H54 (cell line): ENCODE data around the gene SLC48A1.

ENCODE experiments used
- DNase-seq: peaks from one replicate; pipeline ENCODE4 v3.0.0; 2011; ENCODE audit warnings: low spot score, mixed read lengths; ENCODE audit not compliant: insufficient read length
- FAIRE-seq: peaks from 3 replicates; lab custom pipeline; 2011; peaks lifted over from hg19 to GRCh38; lab: Jason Lieb, UNC
- POLR2A ChIP-seq: IDR thresholded peaks from 2 replicates; pipeline ENCODE4 v1.6.1; 2011; ENCODE audit warnings: low read depth, mild to moderate bottlenecking, low read length

The SLC48A1 gene

DNA sequence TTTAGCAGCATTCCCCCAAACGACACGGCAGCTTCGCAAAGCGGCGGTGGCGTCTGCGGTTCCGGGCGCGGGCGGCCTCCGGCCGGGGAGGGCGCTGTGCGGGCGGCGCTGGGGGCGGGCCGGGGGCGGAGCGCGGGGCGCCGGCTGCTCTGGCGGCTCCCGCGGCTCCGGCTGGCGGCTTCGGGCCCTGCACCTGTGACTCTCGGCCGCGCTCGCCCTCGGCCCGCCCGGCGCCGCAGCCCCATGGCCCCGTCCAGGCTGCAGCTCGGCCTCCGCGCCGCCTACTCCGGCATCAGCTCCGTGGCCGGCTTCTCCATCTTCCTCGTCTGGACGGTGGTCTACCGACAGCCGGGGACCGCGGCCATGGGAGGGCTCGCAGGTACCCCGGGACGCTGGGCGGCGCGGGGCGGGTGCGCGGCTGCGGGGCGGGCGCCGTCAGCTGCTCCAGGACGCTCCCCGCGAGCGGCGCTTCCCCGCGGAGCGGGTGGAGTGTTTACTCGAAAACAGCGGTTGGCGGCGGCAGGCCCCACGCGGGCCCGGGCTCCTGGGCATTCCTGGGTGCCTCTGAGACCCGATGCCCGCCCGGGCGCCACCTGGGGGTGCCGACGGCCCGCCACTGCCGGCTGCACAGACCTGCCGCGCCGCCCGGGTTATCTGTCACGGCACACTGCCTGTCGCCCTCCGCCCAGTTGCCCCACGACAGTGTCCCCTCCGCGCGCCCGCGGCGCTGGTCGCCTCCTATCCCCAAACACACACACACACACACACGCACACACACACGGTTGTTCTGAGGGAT, at the start of gene SLC48A1:
Gene SLC48A1, plus strand, starts transcription at position 177 of the 796 bp plus-strand sequence. Its CDS starts 67 bp downstream, at position 244.
- peak; percentile 19; the same call in 1 of the 2 replicates for TF ChIP-seq POLR2A
- peak; percentile 84 for DNase-seq
- no peak for FAIRE-seq

DNA sequence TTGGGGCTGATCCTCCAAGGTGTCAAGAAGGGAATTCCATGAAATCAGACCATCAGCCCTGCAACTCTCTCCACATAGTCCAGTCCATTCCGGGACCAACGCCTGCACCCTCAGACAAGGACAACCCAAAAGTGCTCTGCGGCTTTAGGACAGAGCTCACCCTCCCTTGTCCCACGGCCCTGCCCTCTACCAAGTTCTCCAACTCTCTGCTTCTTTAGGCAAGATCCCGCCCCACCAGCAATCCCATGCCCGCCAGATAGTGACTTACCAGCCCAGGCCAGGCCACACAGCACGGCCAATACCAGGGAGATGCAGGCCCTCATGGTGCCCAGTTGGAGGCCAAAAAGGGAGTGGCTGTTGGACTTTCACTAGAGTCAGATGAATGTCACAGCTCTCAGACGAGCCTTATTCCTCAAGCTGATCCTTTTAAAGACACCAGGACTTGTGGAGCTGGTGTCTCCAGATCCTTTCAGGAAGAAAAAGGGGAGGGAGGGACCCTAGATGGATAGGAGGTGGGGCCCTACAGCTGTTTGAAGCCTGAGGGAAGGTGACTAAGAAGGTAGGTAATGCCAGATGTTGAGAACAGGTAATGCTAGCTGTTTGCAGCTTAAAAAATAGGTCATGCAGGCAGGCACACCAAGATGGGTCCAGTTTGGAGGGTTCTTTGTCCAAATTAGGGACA, 47.8 kb upstream of the SLC48A1 start, which contains the start of gene ENDOU:
Gene ENDOU, minus strand, starts transcription at position 400 of the 682 bp plus-strand sequence. Its CDS starts 77 bp downstream, at position 323.
- no peak for DNase-seq
- FAIRE-seq, result no peak
- no peak for TF ChIP-seq POLR2A

DNA sequence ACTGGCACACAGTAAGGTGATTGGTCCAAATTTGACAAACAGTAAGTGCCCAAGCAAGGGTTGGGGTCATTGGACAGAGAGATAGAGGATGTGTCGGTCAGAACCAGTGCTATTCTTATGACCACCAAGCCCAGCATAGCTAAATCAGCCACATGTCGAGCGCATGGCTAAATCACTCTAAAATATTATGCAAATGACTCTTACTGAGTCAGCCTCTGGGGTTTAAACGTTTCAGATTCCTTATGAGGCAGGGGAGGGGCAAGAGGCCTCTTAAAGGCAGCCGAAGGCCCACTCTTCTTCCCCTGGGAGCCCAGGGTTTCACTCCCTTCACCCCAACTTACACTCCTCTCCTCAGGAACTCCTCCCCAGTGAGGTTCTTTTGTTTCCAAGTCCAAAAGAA, 47.1 kb upstream of the SLC48A1 start:
- DNase-seq (no peak), FAIRE-seq (no peak)
- TF ChIP-seq POLR2A, result no peak

DNA sequence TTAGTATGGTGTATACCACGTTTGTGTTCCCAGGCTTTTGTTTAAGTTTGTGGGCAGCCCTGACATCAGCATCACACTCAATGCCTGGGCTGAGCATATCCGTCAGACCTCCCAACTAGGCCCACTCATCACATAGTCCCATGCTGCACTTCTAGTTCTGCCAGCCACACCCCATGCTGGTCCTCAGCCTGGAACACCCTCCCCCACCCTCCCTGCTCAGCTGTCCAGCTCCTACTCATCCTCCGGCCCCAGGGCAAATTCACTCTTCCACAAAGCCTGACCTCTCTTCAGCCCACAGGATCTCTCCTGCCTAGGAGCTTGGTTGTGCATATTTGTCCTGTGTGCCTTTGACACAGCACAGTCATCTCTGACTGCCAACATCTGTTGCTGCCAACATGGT, 43.8 kb upstream of the SLC48A1 start:
- FAIRE-seq, result no peak

DNA sequence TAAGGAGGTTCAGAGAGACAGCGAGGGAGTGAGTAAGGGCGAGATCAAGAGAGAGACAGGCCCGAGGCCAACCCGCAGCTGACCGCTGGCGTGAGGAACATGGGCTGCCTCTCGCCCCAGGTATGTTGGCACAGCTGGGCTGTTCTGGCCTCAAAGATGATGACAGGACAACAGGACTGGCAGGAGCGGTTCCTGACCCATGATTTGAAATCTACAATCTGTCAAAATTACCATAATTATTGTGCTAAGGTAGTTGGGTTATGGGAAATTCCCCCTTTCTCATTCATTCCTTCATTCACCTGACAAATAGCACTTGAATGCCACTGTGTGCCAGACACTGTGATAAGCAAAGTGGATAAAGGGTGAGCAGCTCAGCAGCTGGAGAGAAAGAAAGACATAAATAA, 42.7 kb upstream of the SLC48A1 start:
- FAIRE-seq (no peak), DNase-seq (no peak)
- TF ChIP-seq POLR2A, result no peak

More for the DNA sequence above, 43.8 kb upstream of the SLC48A1 start:
- no peak for TF ChIP-seq POLR2A
- DNase-seq, result no peak

DNA sequence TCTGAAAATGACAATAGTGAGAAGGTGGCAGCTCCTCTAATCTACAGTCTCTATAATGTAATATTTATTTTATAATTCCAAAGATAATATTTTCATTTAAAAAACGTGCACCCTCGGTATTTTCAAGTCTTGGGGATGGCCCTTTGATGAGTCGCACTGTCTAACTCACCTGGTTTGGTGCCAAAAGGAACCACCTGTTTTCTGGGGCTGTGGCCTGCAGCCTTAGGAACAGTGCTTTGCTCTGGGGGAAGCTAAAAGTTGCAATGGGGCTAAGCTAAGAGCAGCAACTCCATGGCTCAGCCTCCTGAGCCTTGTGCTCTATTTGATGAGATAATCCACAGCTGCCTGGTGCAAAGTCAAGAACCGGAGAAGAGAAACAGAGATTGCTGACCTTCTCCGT, 41.3 kb upstream of the SLC48A1 start:
- no peak for TF ChIP-seq POLR2A
- DNase-seq, result no peak

DNA sequence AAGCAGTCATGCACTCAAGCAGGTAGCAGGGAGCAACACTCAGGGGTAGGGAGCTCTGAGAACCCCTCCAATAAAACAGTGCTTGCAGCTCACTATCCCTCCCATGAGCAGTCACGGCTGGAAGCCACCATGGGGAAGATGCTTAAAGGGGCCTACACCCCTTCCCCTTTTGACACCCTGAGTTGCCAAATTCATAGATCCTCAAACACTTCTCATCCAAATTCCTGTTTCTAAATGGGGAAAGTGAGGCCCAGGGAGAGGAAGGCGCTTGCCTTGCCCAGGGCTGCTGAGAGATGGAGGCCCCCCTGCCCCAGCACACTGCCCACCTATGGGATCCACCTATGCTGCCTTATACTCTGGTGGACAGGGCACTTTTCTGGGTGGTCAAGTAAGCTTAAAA, 40.5 kb upstream of the SLC48A1 start:
- DNase-seq (no peak), FAIRE-seq (no peak)
- TF ChIP-seq POLR2A, result no peak

More for the DNA sequence above, 41.3 kb upstream of the SLC48A1 start:
- no peak for FAIRE-seq

DNA sequence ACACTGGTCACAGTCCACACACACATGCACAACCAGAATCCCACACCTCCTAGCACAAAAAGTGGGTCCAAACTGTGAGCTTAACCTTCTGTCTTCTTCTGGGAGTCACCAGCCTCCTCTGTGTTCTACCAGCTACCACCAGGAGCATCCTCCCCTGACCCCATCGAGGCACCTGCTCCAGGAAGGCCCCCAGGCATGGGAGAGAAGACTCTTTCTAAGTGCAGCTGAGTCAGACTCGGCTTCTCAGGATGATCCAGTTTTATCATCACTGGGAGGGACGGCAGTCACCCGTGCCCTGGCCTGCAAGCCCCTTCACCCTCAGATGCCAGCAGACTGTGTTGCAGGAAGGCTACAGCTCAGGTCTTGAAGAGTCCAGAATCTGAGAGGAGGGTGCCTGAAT, 39.9 kb upstream of the SLC48A1 start:
- FAIRE-seq, result no peak
- no peak for DNase-seq
- no peak for TF ChIP-seq POLR2A

DNA sequence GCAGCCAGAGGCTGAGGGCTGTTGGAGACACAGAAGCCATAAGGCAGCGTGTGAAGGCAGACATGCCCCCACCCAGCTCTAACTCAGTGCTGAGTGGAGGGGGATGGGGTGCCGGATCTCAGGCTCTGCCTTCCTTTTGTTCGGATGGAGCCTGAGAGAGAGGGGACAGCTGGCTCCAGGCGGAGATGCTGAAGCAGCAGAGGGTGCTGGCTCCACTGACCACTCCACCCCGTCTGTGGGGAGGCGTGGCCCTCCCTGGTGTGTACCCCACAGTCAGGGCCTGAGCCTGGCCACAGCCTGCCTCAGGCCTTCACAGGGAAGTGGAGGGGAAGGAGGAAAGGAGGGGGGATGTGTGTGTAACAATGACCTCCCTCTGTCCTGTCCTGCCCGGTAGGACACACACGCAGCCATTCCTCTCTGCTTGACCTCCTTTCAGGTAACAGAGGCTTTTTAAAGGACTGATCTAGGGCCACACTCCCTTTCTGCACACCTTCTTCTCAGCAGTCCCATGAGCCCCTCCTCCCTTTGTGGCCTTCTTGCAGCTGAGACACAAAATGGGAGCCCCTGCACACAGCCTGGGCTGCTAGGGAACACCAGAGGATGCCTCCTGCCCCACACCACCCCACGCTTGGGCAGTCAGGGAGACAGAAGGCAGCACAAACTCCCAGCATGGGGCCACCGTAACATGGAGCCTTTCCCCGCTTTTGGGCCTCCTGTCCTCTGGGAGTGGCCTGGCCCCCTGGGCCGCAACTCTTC, 38.1 kb upstream of the SLC48A1 start:
- FAIRE-seq (no peak), DNase-seq (no peak)
- TF ChIP-seq POLR2A, result no peak

DNA sequence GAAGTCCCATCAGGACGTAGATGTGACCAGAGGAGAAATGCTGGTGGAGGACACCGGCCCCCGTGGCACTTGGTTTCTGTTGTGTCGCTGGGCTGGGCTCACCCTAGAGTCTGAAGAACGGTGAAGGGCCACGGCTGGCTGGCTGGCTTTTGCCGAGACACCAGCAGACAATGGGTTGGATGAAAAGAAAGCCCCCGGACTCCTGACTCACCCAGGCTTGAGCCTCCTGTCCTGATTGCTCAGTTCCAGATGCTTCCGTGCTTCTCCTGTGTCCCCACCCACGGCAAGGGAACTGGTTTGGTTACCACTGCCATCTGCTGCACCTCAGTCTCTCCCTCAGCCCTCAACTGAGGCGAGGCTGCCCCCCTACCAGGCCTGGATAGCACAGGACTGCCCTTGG, 37.4 kb upstream of the SLC48A1 start:
- DNase-seq (no peak), FAIRE-seq (no peak)
- no peak for TF ChIP-seq POLR2A

DNA sequence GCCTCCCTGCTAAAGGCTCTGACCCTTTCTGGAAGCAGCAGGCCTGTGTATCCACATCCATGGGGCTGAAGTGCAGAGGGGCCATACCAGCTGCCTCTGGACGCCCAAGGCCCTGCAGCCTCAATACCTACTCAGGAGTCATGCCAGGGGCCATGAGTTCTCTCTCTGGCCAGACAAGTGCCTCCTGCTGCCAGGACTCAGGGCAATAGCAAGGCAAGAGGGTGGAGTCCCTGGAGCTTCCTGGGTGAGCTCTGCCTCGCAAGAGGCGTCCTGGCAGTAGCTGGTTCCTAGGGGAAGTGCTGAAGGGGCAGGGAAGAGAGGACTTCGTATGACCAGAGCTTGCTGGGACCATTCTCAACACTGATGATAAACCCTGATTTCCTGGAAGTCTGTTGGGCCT, 36.8 kb upstream of the SLC48A1 start:
- TF ChIP-seq POLR2A, result no peak
- DNase-seq (no peak), FAIRE-seq (no peak)

DNA sequence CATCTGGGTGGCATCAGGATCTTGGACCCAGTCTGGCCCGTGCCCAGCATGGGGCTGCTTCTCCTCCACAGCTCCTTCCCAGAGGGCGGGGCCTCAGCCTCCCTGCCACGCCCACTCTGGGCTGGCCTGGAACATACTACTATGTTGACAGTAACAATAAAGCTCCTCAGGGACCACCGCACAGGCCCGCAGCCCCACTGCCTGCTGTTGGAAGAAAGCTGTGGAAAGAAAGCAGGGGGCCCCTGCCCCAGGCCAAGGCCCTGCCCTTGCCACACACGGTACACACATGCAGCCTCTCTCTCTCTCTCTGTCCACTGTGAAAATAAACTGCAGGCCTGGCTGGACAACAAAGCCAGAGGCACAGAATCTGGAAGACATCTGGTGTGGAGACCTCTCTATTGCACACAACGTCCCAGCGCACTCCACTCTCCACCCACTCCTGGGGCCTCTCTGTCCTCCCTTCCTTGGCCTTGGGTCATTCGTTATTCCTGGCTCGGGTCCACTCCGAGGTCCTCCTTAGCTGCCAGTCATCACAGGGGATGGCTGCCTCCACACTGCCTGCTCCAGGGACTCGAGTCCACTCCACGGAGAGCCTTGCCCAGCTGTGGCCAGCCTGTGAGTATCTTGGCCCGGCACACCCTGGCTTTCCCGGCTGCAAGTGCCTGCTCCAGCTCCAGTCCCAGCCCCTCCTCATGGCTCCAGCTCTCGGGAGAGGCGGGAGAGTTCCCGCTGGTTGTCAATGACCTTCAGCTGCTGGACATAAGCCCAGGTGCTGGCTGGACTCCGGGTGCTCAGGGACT, 36.0 kb upstream of the SLC48A1 start:
- TF ChIP-seq POLR2A, result no peak
- DNase-seq, result peak; percentile 56
- no peak for FAIRE-seq
